ENCODE data around the gene BET1L. TPM values are rescaled to one million over a fixed set of nuclear protein-coding genes. Genes with fewer than 3 reads are reported as not detected.
"Not testable (repeated sequence)": the region's sequence is repeated elsewhere in the genome, so short reads cannot be mapped to it uniquely, and the experiment has no call there.

Gene BET1L
- total and polyA plus RNA-seq, 8 donors, result 27.7 to 53.4 (median 41.2) TPM

- Histone ChIP-seq H3K4me3 (no peak overlapping the region), H3K9me3 (no peaks in the 10 kb centered on the region), H3K36me3 (peaks cover 0 to 50% (median 10%) of the 10 kb centered on the region in 3 donors), H3K27ac (no peak overlapping the region), H3K27me3 (no peaks in the 10 kb centered on the region), H3K4me1 (no peaks in the 10 kb centered on the region)
- intact Hi-C loops (cut with DNase I), result no loop called here
- no peak for DNase-seq
- 69 to 76% methylated on average over 8 of the region's 8 CpGs for WGBS, 2 donors
- no peak for TF ChIP-seq CTCF (IDR thresholded peaks at IDR 0.05)
- no peak for ATAC-seq
- FAIRE-seq, result no peak
These were observed 41.9 kb upstream of the BET1L start for GRCh38 chr11:249062-249461.

- Histone ChIP-seq H3K4me1 (peaks cover 0 to 4% (median 0%) of the 10 kb centered on the region in 3 donors), H3K36me3 (peaks cover 0 to 46% (median 10%) of the 10 kb centered on the region in 3 donors), H3K27me3 (no peaks in the 10 kb centered on the region), H3K9me3 (no peaks in the 10 kb centered on the region), H3K4me3 (no peak overlapping the region), H3K27ac (no peak overlapping the region)
- TF ChIP-seq CTCF (IDR thresholded peaks at IDR 0.05), result no peak
- ATAC-seq (no peak), FAIRE-seq (no peak), DNase-seq (no peak)
- intact Hi-C loops (cut with DNase I), result no loop called here
- WGBS, 2 donors, result 90 to 93% methylated on average over 2 of the region's 2 CpGs
These were observed 37.2 kb upstream of the BET1L start for GRCh38 chr11:244376-244775.

- no peak for ATAC-seq
These were observed 34.4 kb upstream of the BET1L start for GRCh38 chr11:241634-242033.

GRCh38 chr11:240315-240714 lies 33.1 kb upstream of the BET1L start:
- no peak overlapping the region for H3K4me3 ChIP-seq
- ATAC-seq, result no peak
- no peaks in the 10 kb centered on the region for H3K27me3 ChIP-seq
- peaks cover 0 to 17% (median 0%) of the 10 kb centered on the region in 3 donors for H3K36me3 ChIP-seq
- WGBS, 2 donors, result 25 to 38% methylated on average over 1 of the region's 1 CpG
- H3K27ac ChIP-seq, result no peak overlapping the region
- intact Hi-C loops (cut with DNase I), result no loop called here
- no peak for TF ChIP-seq CTCF (IDR thresholded peaks at IDR 0.05)
- peaks cover 4 to 18% (median 7%) of the 10 kb centered on the region in 3 donors for H3K4me1 ChIP-seq
- H3K9me3 ChIP-seq, result no peaks in the 10 kb centered on the region
- no peak for DNase-seq
- no peak for FAIRE-seq

More at GRCh38 chr11:241634-242033, 34.4 kb upstream of the BET1L start:
- intact Hi-C loops (cut with DNase I), result no loop called here
- peaks cover 0 to 25% (median 0%) of the 10 kb centered on the region in 3 donors for H3K36me3 ChIP-seq
- H3K4me1 ChIP-seq, result peaks cover 4 to 15% (median 7%) of the 10 kb centered on the region in 3 donors
- 91 to 92% methylated on average over 5 of the region's 5 CpGs for WGBS, 2 donors
- H3K9me3 ChIP-seq, result no peaks in the 10 kb centered on the region
- DNase-seq, result no peak
- no peak overlapping the region for H3K27ac ChIP-seq
- no peaks in the 10 kb centered on the region for H3K27me3 ChIP-seq
- FAIRE-seq, result no peak
- no peak overlapping the region for H3K4me3 ChIP-seq
- no peak for TF ChIP-seq CTCF (IDR thresholded peaks at IDR 0.05)

GRCh38 chr11:238346-238745 lies 31.1 kb upstream of the BET1L start:
- H3K9me3 ChIP-seq; H3K36me3 ChIP-seq; H3K27me3 ChIP-seq; H3K4me3 ChIP-seq; ATAC-seq; DNase-seq; FAIRE-seq; intact Hi-C loops (cut with DNase I); H3K27ac ChIP-seq: not testable (repeated sequence)
- WGBS, 2 donors, result 70 to 77% methylated on average over 7 of the region's 7 CpGs
- peaks cover 7 to 23% (median 9%) of the 10 kb centered on the region in 3 donors for H3K4me1 ChIP-seq

All from pancreas (tissue), 10 donors.